ENCODE measurements around the gene XPR1. TPM values are rescaled to one million over a fixed set of nuclear protein-coding genes. Genes with fewer than 3 reads are reported as not detected.

The XPR1 gene
- total and polyA plus RNA-seq, 9 donors: 6.5 to 12.4 (median 9.1) TPM

DNA sequence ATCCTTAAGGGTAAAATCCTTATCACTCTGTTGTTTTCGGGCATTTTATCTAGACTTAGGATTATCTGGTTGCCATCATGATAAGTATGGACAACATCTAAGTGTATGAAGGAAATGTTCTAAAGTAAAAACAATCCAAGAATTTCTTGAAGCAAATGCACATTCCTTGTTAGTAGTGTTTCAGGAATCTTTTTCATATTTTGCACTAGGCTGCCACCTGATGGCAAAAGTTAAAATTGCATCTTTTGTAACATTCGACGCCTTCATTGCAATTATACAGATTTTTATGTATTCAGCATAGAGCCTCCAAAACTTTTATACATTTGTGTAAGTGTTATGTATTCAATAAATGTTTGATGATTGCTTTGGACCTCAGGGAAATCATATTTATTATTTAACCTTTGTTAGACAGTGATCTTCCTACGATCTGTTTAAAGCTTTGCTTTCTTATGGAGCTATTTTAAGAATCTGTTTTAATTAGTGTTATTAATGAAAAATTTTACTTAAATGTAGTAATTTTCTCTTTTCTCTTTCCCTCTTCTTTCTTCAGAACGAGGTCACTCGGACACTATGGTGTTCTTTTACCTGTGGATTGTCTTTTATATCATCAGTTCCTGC is 231.4 kb downstream of the XPR1 start:
- Histone ChIP-seq H3K4me1 (ENCODE audit: control insufficient read depth, insufficient read depth, low read length) (no peaks in the 10 kb centered on the region), H3K27me3 (ENCODE audit: control insufficient read depth, insufficient read depth, low read length) (no peaks in the 10 kb centered on the region), H3K4me3 (ENCODE audit: low read length) (no peak overlapping the region), H3K9me3 (replicated peaks; ENCODE audit: control insufficient read depth, low read depth, low read length) (no peaks in the 10 kb centered on the region), H3K27ac (ENCODE audit: low read length) (no peak overlapping the region), H3K36me3 (ENCODE audit: control insufficient read depth, insufficient read depth, low read length) (no peaks in the 10 kb centered on the region)
- DNase-seq: peak; percentile 68
- WGBS (ENCODE audit: insufficient coverage): no CpG with 5 or more reads among the region's 6 CpGs

GRCh38 chr1:180881806-180882509 is 250.1 kb downstream of the XPR1 start:
- WGBS (ENCODE audit: insufficient coverage): 75% methylated on average over 4 of the region's 6 CpGs
- H3K9me3 ChIP-seq (replicated peaks; ENCODE audit: control insufficient read depth, low read depth, low read length): no peaks in the 10 kb centered on the region
- peak; percentile 67 for DNase-seq
- H3K4me1 ChIP-seq (ENCODE audit: control insufficient read depth, insufficient read depth, low read length): no peaks in the 10 kb centered on the region
- H3K27ac ChIP-seq (ENCODE audit: low read length): no peak overlapping the region
- no peaks in the 10 kb centered on the region for H3K36me3 ChIP-seq (ENCODE audit: control insufficient read depth, insufficient read depth, low read length)
- no peaks in the 10 kb centered on the region for H3K27me3 ChIP-seq (ENCODE audit: control insufficient read depth, insufficient read depth, low read length)
- H3K4me3 ChIP-seq (ENCODE audit: low read length): no peak overlapping the region

GRCh38 chr1:180884588-180885300 is 252.9 kb downstream of the XPR1 start:
- WGBS (ENCODE audit: insufficient coverage): no CpG with 5 or more reads among the region's 3 CpGs
- Histone ChIP-seq H3K9me3 (replicated peaks; ENCODE audit: control insufficient read depth, low read depth, low read length) (no peaks in the 10 kb centered on the region), H3K4me1 (ENCODE audit: control insufficient read depth, insufficient read depth, low read length) (no peaks in the 10 kb centered on the region), H3K27ac (ENCODE audit: low read length) (no peak overlapping the region), H3K36me3 (ENCODE audit: control insufficient read depth, insufficient read depth, low read length) (no peaks in the 10 kb centered on the region), H3K4me3 (ENCODE audit: low read length) (no peak overlapping the region), H3K27me3 (ENCODE audit: control insufficient read depth, insufficient read depth, low read length) (no peaks in the 10 kb centered on the region)
- DNase-seq: no peak

- no peak for DNase-seq
- WGBS (ENCODE audit: insufficient coverage): no CpG with 5 or more reads among the region's 2 CpGs
- no peaks in the 10 kb centered on the region for H3K9me3 ChIP-seq (replicated peaks; ENCODE audit: control insufficient read depth, low read depth, low read length)
- H3K27ac ChIP-seq (ENCODE audit: low read length): no peak overlapping the region
- no peaks in the 10 kb centered on the region for H3K27me3 ChIP-seq (ENCODE audit: control insufficient read depth, insufficient read depth, low read length)
- no peak overlapping the region for H3K4me3 ChIP-seq (ENCODE audit: low read length)
- no peaks in the 10 kb centered on the region for H3K36me3 ChIP-seq (ENCODE audit: control insufficient read depth, insufficient read depth, low read length)
- H3K4me1 ChIP-seq (ENCODE audit: control insufficient read depth, insufficient read depth, low read length): no peaks in the 10 kb centered on the region
Measured at GRCh38 chr1:180886338-180886737, 254.5 kb downstream of the XPR1 start.

DNA sequence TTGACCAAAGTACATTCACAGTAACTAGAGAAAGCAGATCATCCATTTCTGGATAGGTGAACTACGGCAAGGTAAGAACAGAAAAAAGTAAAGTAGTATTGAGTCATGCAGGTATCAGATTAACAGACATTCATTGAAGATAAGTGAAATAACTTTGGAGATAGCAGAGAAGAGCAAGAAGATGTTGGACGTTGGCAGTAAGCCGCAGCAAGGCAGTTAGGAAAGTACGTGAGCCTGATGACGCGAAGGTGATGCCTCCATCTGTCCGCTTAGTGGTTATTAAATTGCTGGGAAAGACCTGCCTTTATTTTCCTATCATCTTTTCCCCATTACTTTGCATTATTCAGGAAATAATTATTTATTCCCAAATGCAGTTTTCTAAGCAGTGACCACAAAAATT is 256.0 kb downstream of the XPR1 start:
- no peaks in the 10 kb centered on the region for H3K9me3 ChIP-seq (replicated peaks; ENCODE audit: control insufficient read depth, low read depth, low read length)
- no peaks in the 10 kb centered on the region for H3K4me1 ChIP-seq (ENCODE audit: control insufficient read depth, insufficient read depth, low read length)
- H3K36me3 ChIP-seq (ENCODE audit: control insufficient read depth, insufficient read depth, low read length): no peaks in the 10 kb centered on the region
- no peaks in the 10 kb centered on the region for H3K27me3 ChIP-seq (ENCODE audit: control insufficient read depth, insufficient read depth, low read length)
- WGBS (ENCODE audit: insufficient coverage): 40% methylated on average over 1 of the region's 7 CpGs
- no peak overlapping the region for H3K27ac ChIP-seq (ENCODE audit: low read length)
- DNase-seq: no peak
- no peak overlapping the region for H3K4me3 ChIP-seq (ENCODE audit: low read length)

DNA sequence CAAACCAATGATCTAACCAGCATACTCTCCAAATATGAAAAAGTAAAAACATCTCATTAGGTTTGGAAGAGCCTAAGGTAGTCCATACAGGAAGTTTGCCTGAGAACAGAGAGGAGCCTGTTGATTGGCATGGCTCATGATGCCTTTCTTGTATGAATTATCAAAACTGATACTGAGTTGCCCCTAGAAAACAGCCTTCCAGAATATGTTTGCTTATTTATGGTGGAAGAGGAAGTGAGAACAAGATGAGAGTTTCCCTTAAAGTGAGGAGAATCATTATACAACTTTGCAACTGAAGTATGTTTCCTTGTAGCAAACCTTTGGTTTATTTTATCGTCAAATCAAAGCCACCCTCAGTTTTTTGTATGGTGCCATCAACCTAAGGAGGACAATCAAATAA is 257.0 kb downstream of the XPR1 start:
- DNase-seq: no peak
- WGBS (ENCODE audit: insufficient coverage): 83% methylated on average over 1 of the region's 1 CpG
- no peak overlapping the region for H3K4me3 ChIP-seq (ENCODE audit: low read length)
- no peaks in the 10 kb centered on the region for H3K36me3 ChIP-seq (ENCODE audit: control insufficient read depth, insufficient read depth, low read length)
- H3K27me3 ChIP-seq (ENCODE audit: control insufficient read depth, insufficient read depth, low read length): no peaks in the 10 kb centered on the region
- H3K27ac ChIP-seq (ENCODE audit: low read length): no peak overlapping the region
- H3K9me3 ChIP-seq (replicated peaks; ENCODE audit: control insufficient read depth, low read depth, low read length): no peaks in the 10 kb centered on the region
- H3K4me1 ChIP-seq (ENCODE audit: control insufficient read depth, insufficient read depth, low read length): no peaks in the 10 kb centered on the region

DNA sequence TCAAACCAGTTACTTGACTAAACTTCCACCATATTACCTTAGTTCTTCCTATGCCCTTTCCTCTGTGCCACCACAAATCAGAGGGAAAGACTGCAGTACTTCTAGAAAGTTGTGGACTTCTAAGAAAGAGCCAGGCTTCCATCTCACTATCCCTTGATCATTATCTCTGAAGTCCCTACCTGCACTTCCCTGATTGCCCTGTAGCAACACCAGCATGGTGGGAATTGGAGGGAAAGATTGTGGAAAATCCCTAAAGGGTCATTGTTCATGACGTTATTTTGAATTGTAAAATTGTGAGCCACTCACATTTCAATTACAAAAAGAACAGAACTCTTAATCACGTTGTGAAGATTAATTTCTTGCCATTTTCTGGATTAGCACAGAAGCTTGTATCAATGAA is 257.5 kb downstream of the XPR1 start:
- H3K27me3 ChIP-seq (ENCODE audit: control insufficient read depth, insufficient read depth, low read length): no peaks in the 10 kb centered on the region
- no peaks in the 10 kb centered on the region for H3K9me3 ChIP-seq (replicated peaks; ENCODE audit: control insufficient read depth, low read depth, low read length)
- DNase-seq: no peak
- H3K36me3 ChIP-seq (ENCODE audit: control insufficient read depth, insufficient read depth, low read length): no peaks in the 10 kb centered on the region
- H3K4me1 ChIP-seq (ENCODE audit: control insufficient read depth, insufficient read depth, low read length): no peaks in the 10 kb centered on the region
- no peak overlapping the region for H3K27ac ChIP-seq (ENCODE audit: low read length)
- H3K4me3 ChIP-seq (ENCODE audit: low read length): no peak overlapping the region
- no CpG with 5 or more reads among the region's 2 CpGs for WGBS (ENCODE audit: insufficient coverage)

GRCh38 chr1:180892272-180892671 is 260.4 kb downstream of the XPR1 start:
- DNase-seq: no peak
- Histone ChIP-seq H3K27me3 (ENCODE audit: control insufficient read depth, insufficient read depth, low read length) (no peaks in the 10 kb centered on the region), H3K4me1 (ENCODE audit: control insufficient read depth, insufficient read depth, low read length) (no peaks in the 10 kb centered on the region), H3K9me3 (replicated peaks; ENCODE audit: control insufficient read depth, low read depth, low read length) (no peaks in the 10 kb centered on the region), H3K4me3 (ENCODE audit: low read length) (no peak overlapping the region), H3K27ac (ENCODE audit: low read length) (no peak overlapping the region), H3K36me3 (ENCODE audit: control insufficient read depth, insufficient read depth, low read length) (no peaks in the 10 kb centered on the region)
- WGBS (ENCODE audit: insufficient coverage): 74% methylated on average over 5 of the region's 5 CpGs

DNA sequence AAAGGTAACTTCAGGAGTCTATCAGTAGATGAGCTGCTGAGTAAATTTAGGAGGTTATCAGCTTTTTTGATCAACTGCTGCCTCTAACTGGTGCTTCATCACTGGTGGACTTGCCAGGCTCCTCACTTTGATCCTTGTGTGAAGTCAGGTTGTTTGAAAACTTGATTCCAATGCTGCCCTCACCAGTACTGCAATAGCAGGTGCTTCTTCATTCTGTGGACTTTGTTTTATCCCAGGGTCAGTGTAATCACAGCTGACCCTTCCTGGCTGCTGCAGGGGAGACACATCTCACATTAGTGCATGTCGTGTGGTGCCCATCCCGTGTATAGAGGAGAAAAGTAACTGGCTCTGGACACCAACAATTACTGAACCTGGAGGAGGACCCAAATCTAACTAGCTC is 260.9 kb downstream of the XPR1 start:
- H3K27ac ChIP-seq (ENCODE audit: low read length): no peak overlapping the region
- no CpG with 5 or more reads among the region's 2 CpGs for WGBS (ENCODE audit: insufficient coverage)
- H3K4me1 ChIP-seq (ENCODE audit: control insufficient read depth, insufficient read depth, low read length): no peaks in the 10 kb centered on the region
- no peaks in the 10 kb centered on the region for H3K27me3 ChIP-seq (ENCODE audit: control insufficient read depth, insufficient read depth, low read length)
- H3K9me3 ChIP-seq (replicated peaks; ENCODE audit: control insufficient read depth, low read depth, low read length): no peaks in the 10 kb centered on the region
- H3K36me3 ChIP-seq (ENCODE audit: control insufficient read depth, insufficient read depth, low read length): no peaks in the 10 kb centered on the region
- DNase-seq: no peak
- no peak overlapping the region for H3K4me3 ChIP-seq (ENCODE audit: low read length)

- 60% methylated on average over 1 of the region's 3 CpGs for WGBS (ENCODE audit: insufficient coverage)
- peaks cover 2% of the 10 kb centered on the region for H3K4me1 ChIP-seq (ENCODE audit: control insufficient read depth, insufficient read depth, low read length)
- H3K4me3 ChIP-seq (ENCODE audit: low read length): no peak overlapping the region
- no peak overlapping the region for H3K27ac ChIP-seq (ENCODE audit: low read length)
- H3K9me3 ChIP-seq (replicated peaks; ENCODE audit: control insufficient read depth, low read depth, low read length): no peaks in the 10 kb centered on the region
- H3K36me3 ChIP-seq (ENCODE audit: control insufficient read depth, insufficient read depth, low read length): no peaks in the 10 kb centered on the region
- H3K27me3 ChIP-seq (ENCODE audit: control insufficient read depth, insufficient read depth, low read length): no peaks in the 10 kb centered on the region
- DNase-seq: no peak
Measured at GRCh38 chr1:180893614-180894013, 261.8 kb downstream of the XPR1 start.
